Measurements from ENCODE around the gene PAQR5.

Gene PAQR5

DNA sequence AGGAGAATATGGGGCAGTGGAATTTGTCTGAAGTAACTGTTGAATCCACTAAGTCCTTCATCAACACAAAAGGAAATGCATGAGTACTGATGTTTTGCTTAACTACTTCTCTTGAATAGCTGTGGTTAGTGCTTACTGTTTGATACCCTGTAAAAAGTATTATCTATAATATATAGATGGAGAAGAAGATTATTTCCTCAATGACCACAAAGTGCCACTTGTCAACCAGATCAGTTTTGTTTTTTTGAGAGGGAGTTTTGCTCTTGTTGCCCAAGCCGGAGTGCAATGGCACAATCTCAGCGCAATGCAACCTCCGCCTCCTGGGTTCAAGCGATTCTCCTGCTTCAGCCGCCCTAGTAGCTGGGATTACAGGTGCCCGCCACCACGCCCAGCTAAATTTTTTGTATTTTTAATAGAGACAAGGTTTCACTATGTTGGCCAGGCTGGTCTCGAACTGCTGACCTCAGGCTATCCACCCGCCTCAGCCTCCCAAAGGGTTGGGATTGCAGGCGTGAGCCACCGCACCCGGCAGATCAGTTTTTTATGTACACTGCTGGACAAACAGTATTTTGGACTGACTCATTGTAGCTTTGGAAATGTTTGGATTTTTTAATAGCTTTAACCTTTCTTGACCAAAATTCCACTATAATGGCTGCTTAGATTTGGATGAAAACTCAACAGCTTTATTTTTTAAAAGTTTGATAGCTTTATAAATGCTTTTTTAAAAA, 152.4 kb downstream of the PAQR5 start:
- no peak overlapping the region for H3K4me3 ChIP-seq (ENCODE audit: control insufficient read depth, low read depth, low read length)
- TF ChIP-seq, protein P1, sequence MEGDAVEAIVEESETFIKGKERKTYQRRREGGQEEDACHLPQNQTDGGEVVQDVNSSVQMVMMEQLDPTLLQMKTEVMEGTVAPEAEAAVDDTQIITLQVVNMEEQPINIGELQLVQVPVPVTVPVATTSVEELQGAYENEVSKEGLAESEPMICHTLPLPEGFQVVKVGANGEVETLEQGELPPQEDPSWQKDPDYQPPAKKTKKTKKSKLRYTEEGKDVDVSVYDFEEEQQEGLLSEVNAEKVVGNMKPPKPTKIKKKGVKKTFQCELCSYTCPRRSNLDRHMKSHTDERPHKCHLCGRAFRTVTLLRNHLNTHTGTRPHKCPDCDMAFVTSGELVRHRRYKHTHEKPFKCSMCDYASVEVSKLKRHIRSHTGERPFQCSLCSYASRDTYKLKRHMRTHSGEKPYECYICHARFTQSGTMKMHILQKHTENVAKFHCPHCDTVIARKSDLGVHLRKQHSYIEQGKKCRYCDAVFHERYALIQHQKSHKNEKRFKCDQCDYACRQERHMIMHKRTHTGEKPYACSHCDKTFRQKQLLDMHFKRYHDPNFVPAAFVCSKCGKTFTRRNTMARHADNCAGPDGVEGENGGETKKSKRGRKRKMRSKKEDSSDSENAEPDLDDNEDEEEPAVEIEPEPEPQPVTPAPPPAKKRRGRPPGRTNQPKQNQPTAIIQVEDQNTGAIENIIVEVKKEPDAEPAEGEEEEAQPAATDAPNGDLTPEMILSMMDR (IDR thresholded peaks at IDR 0.05; ENCODE audit: control insufficient read depth, insufficient read depth, low read depth, low read length, missing control alignments): no peak
- no peak for DNase-seq (ENCODE audit: low read depth)

DNA sequence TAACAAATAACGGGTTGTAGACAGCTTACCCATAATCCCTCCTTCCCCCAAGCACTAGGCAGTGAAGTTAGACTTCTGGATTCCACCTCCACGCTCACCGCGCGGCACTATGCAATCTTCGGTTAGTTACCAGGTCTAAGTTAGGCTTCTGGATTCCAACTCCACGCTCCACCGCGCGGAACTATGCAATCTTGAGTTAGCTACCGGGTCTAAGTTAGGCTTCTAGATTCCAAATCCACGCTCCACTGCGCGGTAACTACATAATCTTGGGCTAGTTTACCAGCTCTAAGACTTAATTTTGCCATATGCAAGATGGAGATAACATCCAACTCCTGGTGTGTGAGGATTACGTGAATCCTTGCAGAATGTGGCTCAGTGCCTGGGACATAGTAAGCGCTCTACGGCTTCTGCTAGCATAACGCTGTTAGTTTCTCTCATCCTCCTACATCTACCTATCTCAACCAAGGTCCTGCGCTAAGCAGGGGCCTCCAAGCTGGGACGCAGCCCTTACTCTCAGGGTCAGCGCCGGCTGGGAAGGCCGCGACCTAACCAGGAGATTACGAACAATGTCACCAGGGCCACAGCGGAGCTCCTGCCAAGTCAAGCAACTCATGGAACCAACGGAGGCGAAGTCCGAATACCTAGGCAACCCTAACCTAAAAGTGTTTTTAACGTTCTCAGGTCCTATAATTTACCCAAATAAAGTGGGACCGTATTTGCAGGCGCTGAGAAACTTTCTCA, 153.4 kb downstream of the PAQR5 start:
- TF ChIP-seq, protein P1 (IDR thresholded peaks at IDR 0.05; ENCODE audit: control insufficient read depth, insufficient read depth, low read depth, low read length, missing control alignments): no peak
- no peak for DNase-seq (ENCODE audit: low read depth)
- H3K4me3 ChIP-seq (ENCODE audit: control insufficient read depth, low read depth, low read length): peak overlapping the region; percentile 72

DNA sequence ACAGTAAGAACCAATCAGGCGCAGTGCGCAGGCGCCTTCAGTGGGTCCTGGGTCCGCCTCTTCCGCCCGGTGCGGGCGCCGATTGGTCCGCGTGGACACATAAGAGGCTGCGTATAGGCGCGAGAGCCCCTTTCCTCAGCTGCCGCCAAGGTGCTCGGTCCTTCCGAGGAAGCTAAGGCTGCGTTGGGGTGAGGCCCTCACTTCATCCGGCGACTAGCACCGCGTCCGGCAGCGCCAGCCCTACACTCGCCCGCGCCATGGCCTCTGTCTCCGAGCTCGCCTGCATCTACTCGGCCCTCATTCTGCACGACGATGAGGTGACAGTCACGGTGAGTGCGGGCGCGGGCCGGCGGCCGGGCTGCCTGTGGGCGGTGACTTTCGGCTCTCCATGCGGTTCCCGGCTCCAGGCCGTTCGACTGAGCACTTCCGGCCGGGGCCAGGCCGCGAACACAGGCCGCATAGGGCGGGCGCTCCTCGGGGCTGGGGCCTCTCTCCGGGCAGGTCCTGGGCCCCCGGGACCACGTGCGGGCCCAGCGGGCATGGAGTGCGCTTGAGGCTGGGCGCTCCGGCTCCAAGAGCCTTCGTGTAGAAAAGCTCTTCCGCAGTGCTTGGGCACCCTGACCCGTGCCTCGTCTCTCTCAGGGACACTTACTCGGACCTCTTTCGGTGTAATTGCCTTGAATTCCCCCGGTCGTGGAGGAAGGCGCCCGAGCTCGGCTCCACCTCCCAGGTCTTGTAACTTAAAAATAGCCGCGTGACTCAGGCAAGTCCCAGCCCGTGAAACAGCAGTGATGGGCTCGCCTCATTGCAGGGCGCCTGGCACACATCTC, 154.2 kb downstream of the PAQR5 start, which contains the start of gene RPLP1:
Gene RPLP1, plus strand, starts transcription at position 127 of the 830 bp plus-strand sequence. Its CDS starts 131 bp downstream, at position 258.
- TF ChIP-seq, protein P1 (IDR thresholded peaks at IDR 0.05; ENCODE audit: control insufficient read depth, insufficient read depth, low read depth, low read length, missing control alignments): no peak
- H3K4me3 ChIP-seq (ENCODE audit: control insufficient read depth, low read depth, low read length): peak within 1 kb of the TSS; percentile 72
- peak; percentile 84 for DNase-seq (ENCODE audit: low read depth)

DNA sequence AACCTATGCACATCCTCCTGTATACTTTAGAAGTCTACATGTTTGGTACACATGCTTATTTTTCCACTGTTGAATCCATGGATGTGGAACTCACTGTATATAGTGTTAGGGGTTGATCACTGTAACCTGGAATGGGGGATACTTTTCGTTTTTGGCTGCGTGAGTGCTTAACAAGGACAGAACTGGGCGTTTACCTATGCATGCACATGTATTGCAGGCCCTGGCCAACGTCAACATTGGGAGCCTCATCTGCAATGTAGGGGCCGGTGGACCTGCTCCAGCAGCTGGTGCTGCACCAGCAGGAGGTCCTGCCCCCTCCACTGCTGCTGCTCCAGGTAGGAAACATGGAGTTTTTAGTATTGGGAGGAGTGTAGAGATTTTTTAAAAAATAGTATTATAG, 156.2 kb downstream of the PAQR5 start:
- TF ChIP-seq, protein P1 (IDR thresholded peaks at IDR 0.05; ENCODE audit: control insufficient read depth, insufficient read depth, low read depth, low read length, missing control alignments): no peak
- H3K4me3 ChIP-seq (ENCODE audit: control insufficient read depth, low read depth, low read length): peak overlapping the region; percentile 6
- no peak for DNase-seq (ENCODE audit: low read depth)

DNA sequence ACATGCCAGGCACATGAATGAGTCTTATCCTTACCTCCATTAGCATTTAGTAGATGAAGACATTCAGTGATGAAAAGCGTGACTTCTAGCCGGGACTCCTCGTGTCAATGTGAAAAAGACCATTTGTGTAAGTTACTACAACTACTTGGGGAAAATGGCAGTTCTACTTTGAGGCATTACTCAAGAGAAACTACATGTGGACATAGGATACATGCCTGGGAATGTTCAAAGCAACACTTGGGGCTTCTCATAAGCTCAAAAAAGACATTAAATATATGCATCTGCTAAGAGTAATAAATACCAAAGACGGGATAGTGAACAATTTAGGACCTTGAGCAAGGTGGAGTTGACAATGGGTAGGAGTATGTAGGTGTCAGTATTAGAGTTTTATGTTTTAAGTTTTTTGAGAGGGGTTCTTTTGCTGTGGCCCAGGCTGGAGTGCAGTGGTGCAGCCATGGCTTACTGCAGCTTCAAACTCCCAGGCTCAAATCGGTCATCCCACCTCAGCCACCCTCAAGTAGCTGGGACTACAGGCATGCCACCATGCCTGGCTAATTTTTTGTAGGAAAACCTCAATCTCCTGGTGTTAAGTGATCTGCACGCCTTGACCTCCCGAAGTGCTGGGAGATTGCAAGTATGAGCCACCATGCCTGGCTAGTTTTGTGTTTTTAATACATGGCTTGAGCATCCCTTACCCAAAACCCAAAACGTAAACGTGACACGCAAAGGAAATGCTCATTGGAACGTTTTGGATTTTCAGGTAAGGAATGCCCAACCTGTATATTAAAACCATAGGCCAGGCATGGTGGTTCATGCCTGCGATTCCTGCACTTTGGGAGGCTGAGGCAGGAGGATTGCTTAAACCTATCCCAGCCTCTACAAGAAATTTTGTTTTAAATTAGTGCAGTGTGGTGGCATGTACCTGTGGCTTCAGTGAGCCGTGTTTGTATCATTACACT, 157.8 kb downstream of the PAQR5 start:
- TF ChIP-seq, protein P1 (IDR thresholded peaks at IDR 0.05; ENCODE audit: control insufficient read depth, insufficient read depth, low read depth, low read length, missing control alignments): no peak
- H3K4me3 ChIP-seq (ENCODE audit: control insufficient read depth, low read depth, low read length): no peak overlapping the region
- DNase-seq (ENCODE audit: low read depth): no peak
